ENCODE measurements around the gene C19orf33. TPM values are rescaled to one million over a fixed set of nuclear protein-coding genes. Genes with fewer than 3 reads are reported as not detected.

The C19orf33 gene
- total RNA-seq, 4 donors from 2014 or later: 354 to 843 (median 469) TPM

GRCh38 chr19:38329651-38330050 is 25.6 kb downstream of the C19orf33 start:
- H3K9me3 ChIP-seq: no peaks in the 10 kb centered on the region
- DNase-seq: no peak
- WGBS, 2 donors: 87 to 96% methylated on average over 7 of the region's 7 CpGs
- no peak for TF ChIP-seq POLR2A (IDR thresholded peaks at IDR 0.05)
- TF ChIP-seq, protein P1, sequence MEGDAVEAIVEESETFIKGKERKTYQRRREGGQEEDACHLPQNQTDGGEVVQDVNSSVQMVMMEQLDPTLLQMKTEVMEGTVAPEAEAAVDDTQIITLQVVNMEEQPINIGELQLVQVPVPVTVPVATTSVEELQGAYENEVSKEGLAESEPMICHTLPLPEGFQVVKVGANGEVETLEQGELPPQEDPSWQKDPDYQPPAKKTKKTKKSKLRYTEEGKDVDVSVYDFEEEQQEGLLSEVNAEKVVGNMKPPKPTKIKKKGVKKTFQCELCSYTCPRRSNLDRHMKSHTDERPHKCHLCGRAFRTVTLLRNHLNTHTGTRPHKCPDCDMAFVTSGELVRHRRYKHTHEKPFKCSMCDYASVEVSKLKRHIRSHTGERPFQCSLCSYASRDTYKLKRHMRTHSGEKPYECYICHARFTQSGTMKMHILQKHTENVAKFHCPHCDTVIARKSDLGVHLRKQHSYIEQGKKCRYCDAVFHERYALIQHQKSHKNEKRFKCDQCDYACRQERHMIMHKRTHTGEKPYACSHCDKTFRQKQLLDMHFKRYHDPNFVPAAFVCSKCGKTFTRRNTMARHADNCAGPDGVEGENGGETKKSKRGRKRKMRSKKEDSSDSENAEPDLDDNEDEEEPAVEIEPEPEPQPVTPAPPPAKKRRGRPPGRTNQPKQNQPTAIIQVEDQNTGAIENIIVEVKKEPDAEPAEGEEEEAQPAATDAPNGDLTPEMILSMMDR (IDR thresholded peaks at IDR 0.05): no peak
- H3K27me3 ChIP-seq: no peaks in the 10 kb centered on the region
- H3K4me3 ChIP-seq: no peak overlapping the region
- peaks cover 0 to under 1% (median 0%) of the 10 kb centered on the region in 3 donors for H3K4me1 ChIP-seq
- intact Hi-C loops (cut with DNase I): loop anchor here (5.0 kb wide), 1 partner anchor 77 kb away; no protein-coding TSS in a partner anchor
- H3K27ac ChIP-seq: no peak overlapping the region
- peaks cover 20 to 58% (median 30%) of the 10 kb centered on the region in 3 donors for H3K36me3 ChIP-seq

GRCh38 chr19:38331728-38332127 is 27.7 kb downstream of the C19orf33 start:
- Histone ChIP-seq H3K36me3 (peaks cover 9 to 37% (median 16%) of the 10 kb centered on the region in 3 donors), H3K27me3 (no peaks in the 10 kb centered on the region), H3K9me3 (no peaks in the 10 kb centered on the region), H3K4me1 (peaks cover 4 to 7% (median 5%) of the 10 kb centered on the region in 3 donors), H3K27ac (no peak overlapping the region), H3K4me3 (no peak overlapping the region)
- TF ChIP-seq, protein P1 (IDR thresholded peaks at IDR 0.05): no peak
- TF ChIP-seq POLR2A (IDR thresholded peaks at IDR 0.05): no peak
- intact Hi-C loops (cut with DNase I): no loop called here
- WGBS, 2 donors: 87 to 88% methylated on average over 1 of the region's 1 CpG
- DNase-seq: no peak

- no peaks in the 10 kb centered on the region for H3K27me3 ChIP-seq
- no peak overlapping the region for H3K27ac ChIP-seq
- H3K4me1 ChIP-seq: peaks cover 8 to 21% (median 10%) of the 10 kb centered on the region in 3 donors
- H3K4me3 ChIP-seq: no peak overlapping the region
- intact Hi-C loops (cut with DNase I): no loop called here
- TF ChIP-seq, protein P1 (IDR thresholded peaks at IDR 0.05): no peak
- TF ChIP-seq POLR2A (IDR thresholded peaks at IDR 0.05): no peak
- no peaks in the 10 kb centered on the region for H3K9me3 ChIP-seq
- WGBS, 2 donors: 84 to 86% methylated on average over 9 of the region's 9 CpGs
- H3K36me3 ChIP-seq: peaks cover 0 to 28% (median under 1%) of the 10 kb centered on the region in 3 donors
- DNase-seq: no peak
Measured at GRCh38 chr19:38333245-38333644, 29.2 kb downstream of the C19orf33 start.

- Histone ChIP-seq H3K4me3 (peak overlapping the region; percentile 73 to 90 (median 82)), H3K4me1 (peaks cover 10 to 35% (median 14%) of the 10 kb centered on the region in 3 donors), H3K27ac (peak overlapping the region; percentile 97 to 100 (median 100)), H3K9me3 (no peaks in the 10 kb centered on the region), H3K36me3 (peaks cover 0 to 29% (median 0%) of the 10 kb centered on the region in 3 donors), H3K27me3 (no peaks in the 10 kb centered on the region)
- peak; percentile 78 for DNase-seq
- intact Hi-C loops (cut with DNase I): loop anchor here (2.0 kb wide), 1 partner anchor 91 kb away; no protein-coding TSS in a partner anchor
- TF ChIP-seq, protein P1 (IDR thresholded peaks at IDR 0.05): no peak
- TF ChIP-seq POLR2A (IDR thresholded peaks at IDR 0.05): peak in 1 of 4 donors; percentile 61
- 0 to 1% methylated on average over 49 to 51 of the region's 52 CpGs for WGBS, 2 donors
Measured at GRCh38 chr19:38335949-38336637, 32.0 kb downstream of the C19orf33 start.

DNA sequence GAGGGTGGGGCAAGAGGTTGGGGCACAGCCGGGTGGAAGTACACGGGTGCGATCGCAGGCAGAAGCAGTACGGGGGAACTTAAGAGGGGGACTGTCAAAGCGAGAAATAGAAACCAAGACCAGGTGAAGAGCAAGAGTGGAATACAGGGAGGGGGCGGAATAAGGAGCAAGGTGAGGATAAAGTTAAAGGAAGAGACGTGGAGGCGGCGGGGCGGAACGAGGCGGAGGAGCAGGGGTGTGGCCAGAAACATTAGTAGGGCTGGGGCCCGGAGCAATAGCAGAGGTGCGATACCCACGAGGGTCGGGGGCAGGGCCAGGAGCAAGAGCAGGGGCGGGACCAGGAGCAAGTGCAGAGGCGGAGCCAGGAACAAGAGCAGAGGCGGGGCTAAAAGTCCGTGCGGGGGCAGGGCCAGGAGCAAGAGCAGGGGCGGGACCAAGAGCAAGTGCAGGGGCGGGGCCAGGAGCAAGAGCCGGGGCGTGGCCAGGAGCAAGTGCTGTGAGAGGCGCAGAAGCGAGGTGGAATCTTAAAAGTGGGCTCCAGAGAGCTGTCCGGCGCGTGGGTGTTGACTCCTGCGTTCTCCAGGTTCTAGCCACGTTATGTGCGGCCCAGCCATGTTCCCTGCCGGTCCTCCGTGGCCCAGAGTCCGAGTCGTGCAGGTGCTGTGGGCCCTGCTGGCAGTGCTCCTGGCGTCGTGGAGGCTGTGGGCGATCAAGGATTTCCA is 32.7 kb downstream of the C19orf33 start:
- DNase-seq: peak; percentile 85
- Histone ChIP-seq H3K4me1 (peaks cover 10 to 35% (median 14%) of the 10 kb centered on the region in 3 donors), H3K27ac (peak overlapping the region; percentile 97 to 100 (median 100)), H3K4me3 (peak overlapping the region; percentile 73 to 90 (median 82)), H3K27me3 (no peaks in the 10 kb centered on the region), H3K36me3 (peaks cover 0 to 30% (median 0%) of the 10 kb centered on the region in 3 donors), H3K9me3 (no peaks in the 10 kb centered on the region)
- intact Hi-C loops (cut with DNase I): no loop called here
- peak in 1 of 4 donors; percentile 6 for TF ChIP-seq POLR2A (IDR thresholded peaks at IDR 0.05)
- TF ChIP-seq, protein P1 (IDR thresholded peaks at IDR 0.05): no peak
- 1% methylated on average over 32 to 36 of the region's 41 CpGs for WGBS, 2 donors

Measured in esophagus squamous epithelium (tissue), 5 donors.